Lower leg skin (tissue), 3 donors: ENCODE results near the gene TUBG2.

Source experiments
- CTCF ChIP-seq, 3 donors: fragments of 450-650 bp; IDR thresholded peaks; one replicate each; pipeline ENCODE4 v1.5.1; 2016; ENCODE audit warnings: antibody characterized with exemption in 3 of 3, mild to moderate bottlenecking in 3 of 3, moderate library complexity in 2 of 3
- POLR2A ChIP-seq, 2 donors: fragments of 450-650 bp; IDR thresholded peaks; one replicate each; pipeline ENCODE4 v1.6.1; 2016 to 2017; ENCODE audit warnings: antibody characterized with exemption in 2 of 2, mild to moderate bottlenecking in 1 of 2, moderate library complexity in 1 of 2

GRCh38 chr17:42655528-42655927 lies 3.6 kb upstream of the TUBG2 start:
- TF ChIP-seq POLR2A (IDR thresholded peaks at IDR 0.05) (no peak), CTCF (IDR thresholded peaks at IDR 0.05) (no peak)
